ENCODE measurements around the gene IMMP2L. TPM values are rescaled to one million over a fixed set of nuclear protein-coding genes. Genes with fewer than 3 reads are reported as not detected.

IMMP2L gene
- total and polyA plus RNA-seq, 2 of the 13 experiments (the other 11 are each of a cell fraction or from before 2014, with no cell fraction given), result 7.8 to 16.9 TPM

- DNase-seq (ENCODE audit: low spot score) (no peak), FAIRE-seq (no peak), ATAC-seq (no peak)
- H3K36me3 ChIP-seq (replicated peaks in 1 of 2; ENCODE audit: control insufficient read depth in 1 of 2, insufficient read depth in 2 of 2, low read length in 2 of 2), result no peaks in the 10 kb centered on the region
- 81% methylated on average over 3 of the region's 3 CpGs for WGBS (ENCODE audit: low lambda C conversion rate)
- CTCF ChIA-PET (ENCODE audit: low intra/inter-chr PET ratio, low total read pairs), result no interaction called here
- H3K9me3 ChIP-seq (ENCODE audit: low read length), result peaks cover 3% of the 10 kb centered on the region; the same call in 1 of the 2 replicates
- no peaks in the 10 kb centered on the region for H3K4me1 ChIP-seq (ENCODE audit: insufficient read depth, low read length)
- in situ Hi-C loops (cut with HindIII; ENCODE audit: extremely low pct_ligation_motif_present, low pct_unique_long_range_greater_than_20kb) (no loop called here), intact Hi-C loops (cut with micrococcal nuclease; ENCODE audit: unreplicated experiment) (no loop called here)
- no peaks in the 10 kb centered on the region for H4K20me1 ChIP-seq (ENCODE audit: insufficient read depth, low read length)
- H3K4me2 ChIP-seq (ENCODE audit: low read depth, low read length), result no peak overlapping the region
- POLR2A ChIA-PET, result no interaction called here
- no peak overlapping the region for H2AFZ ChIP-seq (ENCODE audit: low read length)
- H3K27me3 ChIP-seq (ENCODE audit: control insufficient read depth in 1 of 2, insufficient read depth in 2 of 2, low read length in 2 of 2), result no peaks in the 10 kb centered on the region
- no peaks in the 10 kb centered on the region for H3K79me2 ChIP-seq (ENCODE audit: insufficient read depth, low read length)
- H3K4me3 ChIP-seq (replicated peaks in 1 of 3; ENCODE audit: insufficient read depth in 1 of 3, low read depth in 2 of 3, low read length in 3 of 3), result no peak overlapping the region
- no peak overlapping the region for H3K9ac ChIP-seq (ENCODE audit: insufficient read depth, low read depth, low read length)
- no TSS peak for BruUV-seq (replicated peaks)
- TF ChIP-seq ZNF296 (CRISPR knock-in tag; conservative IDR thresholded peaks at IDR 0.05) (no peak), ZSCAN22 (CRISPR knock-in tag; IDR thresholded peaks at IDR 0.05) (no peak), PREB (CRISPR knock-in tag; IDR thresholded peaks at IDR 0.05) (no peak), ZNF703 (CRISPR knock-in tag; IDR thresholded peaks at IDR 0.05; ENCODE audit: borderline replicate concordance) (no peak), ZNF253 (CRISPR knock-in tag; IDR thresholded peaks at IDR 0.05; ENCODE audit: borderline replicate concordance) (no peak), ZNF558 (CRISPR knock-in tag; IDR thresholded peaks at IDR 0.05; ENCODE audit: borderline replicate concordance) (no peak), RARG (CRISPR knock-in tag; IDR thresholded peaks at IDR 0.05; ENCODE audit: low read depth) (no peak), NFIB (CRISPR knock-in tag; IDR thresholded peaks at IDR 0.05; ENCODE audit: borderline replicate concordance) (no peak), CC2D1A (CRISPR knock-in tag; IDR thresholded peaks at IDR 0.05) (no peak)
- no peak overlapping the region for H3K27ac ChIP-seq (ENCODE audit: extremely low read length, insufficient read depth, low read length)
Measured at GRCh38 chr7:111438369-111439289, 123.7 kb downstream of the IMMP2L start.

Data from HepG2 (cell line).